GM19468 (cell line): Measurements from ENCODE around the gene PHTF1.

Experiments
- ATAC-seq: cut with Tn5 transposase; IDR thresholded peaks from one replicate; pipeline ENCODE4 v1.9.1; 2021; ENCODE audit warnings: mild to moderate bottlenecking, moderate library complexity, moderate number of reproducible peaks; ENCODE audit not compliant: unreplicated experiment; ENCODE audit errors: extremely low read depth

The PHTF1 gene

GRCh38 chr1:113675302-113675701, 84.0 kb downstream of the PHTF1 start:
- no peak for ATAC-seq

- no peak for ATAC-seq
Observed at GRCh38 chr1:113674591-113674990, 84.7 kb downstream of the PHTF1 start.

- ATAC-seq = no peak
Observed at GRCh38 chr1:113672491-113672890, 86.8 kb downstream of the PHTF1 start.

GRCh38 chr1:113670650-113671049, 88.6 kb downstream of the PHTF1 start:
- ATAC-seq = no peak

- ATAC-seq = no peak
Observed at GRCh38 chr1:113669988-113670387, 89.3 kb downstream of the PHTF1 start.

GRCh38 chr1:113666126-113666525, 93.2 kb downstream of the PHTF1 start:
- no peak for ATAC-seq

GRCh38 chr1:113665071-113665470, 94.2 kb downstream of the PHTF1 start:
- ATAC-seq = no peak

- ATAC-seq = no peak
Observed at GRCh38 chr1:113663165-113663951, 95.9 kb downstream of the PHTF1 start.

- ATAC-seq = no peak
Observed at GRCh38 chr1:113662101-113662500, 97.2 kb downstream of the PHTF1 start.

GRCh38 chr1:113660088-113660487, 99.2 kb downstream of the PHTF1 start:
- ATAC-seq = no peak

- no peak for ATAC-seq
Observed at GRCh38 chr1:113659556-113659955, 99.7 kb downstream of the PHTF1 start.

GRCh38 chr1:113659035-113659434, 100.3 kb downstream of the PHTF1 start:
- ATAC-seq = no peak

GRCh38 chr1:113657556-113658063, 101.7 kb downstream of the PHTF1 start:
- ATAC-seq = no peak

GRCh38 chr1:113657126-113657525, 102.2 kb downstream of the PHTF1 start:
- no peak for ATAC-seq

- no peak for ATAC-seq
Observed at GRCh38 chr1:113654883-113655282, 104.4 kb downstream of the PHTF1 start.

GRCh38 chr1:113653741-113654140, 105.5 kb downstream of the PHTF1 start:
- ATAC-seq = no peak

- no peak for ATAC-seq
Observed at GRCh38 chr1:113652771-113653170, 106.5 kb downstream of the PHTF1 start.

GRCh38 chr1:113648478-113648877, 110.8 kb downstream of the PHTF1 start:
- no peak for ATAC-seq

- ATAC-seq = no peak
Observed at GRCh38 chr1:113647164-113647563, 112.1 kb downstream of the PHTF1 start.
